ENCODE measurements around the gene E2F8. TPM values are rescaled to one million over a fixed set of nuclear protein-coding genes. Genes with fewer than 3 reads are reported as not detected.
A peak's percentile ranks its signal among the peaks of the same experiment; 100 is the strongest.

The E2F8 gene
- total and polyA plus RNA-seq, 9 of the 15 experiments (the other 6 are each of a cell fraction or from before 2014, with no cell fraction given): 6.9 to 23.6 (median 12.1) TPM

GRCh38 chr11:19252394-19253152, 11.8 kb upstream of the E2F8 start:
- Histone ChIP-seq H3K9me3 (replicated peaks; ENCODE audit: control insufficient read depth, insufficient read depth, low read depth, low read length) (no peaks in the 10 kb centered on the region), H3K36me3 (ENCODE audit: control insufficient read depth, insufficient read depth, low read length) (no peaks in the 10 kb centered on the region), H4K20me1 (replicated peaks; ENCODE audit: control insufficient read depth, insufficient read depth, low read length) (no peaks in the 10 kb centered on the region; the same call in 1 of the 2 replicates), H3K27ac (ENCODE audit: extremely low read depth, low read depth, low read length) (no peak overlapping the region), H3K4me1 (replicated peaks in 1 of 2; ENCODE audit: control insufficient read depth in 2 of 2, insufficient read depth in 2 of 2, low read length in 2 of 2) (no peaks in the 10 kb centered on the region), H3K9ac (ENCODE audit: insufficient read depth in 1 of 2, low read depth in 2 of 2, low read length in 2 of 2) (no peak overlapping the region), H2AFZ (ENCODE audit: low read depth, low read length) (no peak overlapping the region), H3K9me1 (ENCODE audit: control insufficient read depth, insufficient read depth, low read length) (no peaks in the 10 kb centered on the region), H3K4me3 (no peak overlapping the region), H3K4me2 (ENCODE audit: insufficient read depth, low read length) (no peak overlapping the region), H3K79me2 (ENCODE audit: control insufficient read depth, insufficient read depth, low read length) (no peaks in the 10 kb centered on the region), H3K27me3 (ENCODE audit: control insufficient read depth in 2 of 2, insufficient read depth in 2 of 2, low read length in 2 of 2) (peaks cover 0 to 6% of the 10 kb centered on the region in 2 experiments; a peak in 1 of 5 replicates)
- CTCF ChIA-PET (ENCODE audit: low intra/inter-chr PET ratio): no interaction called here
- no peak for ATAC-seq
- BruUV-seq (replicated peaks): no TSS peak
- WGBS (ENCODE audit: insufficient coverage, low coverage, missing lambda C conversion rate): 5% methylated on average over 8 of the region's 8 CpGs
- POLR2A ChIA-PET: interaction anchor here (0.6 to 1.0 kb wide), 2 partner anchors 13 to 104 kb away, joined by 3 read pairs; no protein-coding TSS in a partner anchor
- FAIRE-seq: no peak
- no peak for DNase-seq (ENCODE audit: extremely low read depth in 1 of 4, low spot score in 3 of 4)
- peak; percentile 35; the same call in 1 of the 2 replicates for TF ChIP-seq BCOR (IDR thresholded peaks at IDR 0.05)
- TF ChIP-seq KDM1A (IDR thresholded peaks at IDR 0.05): 0 out of 4 replicates have a peak, but pooled peaks of 1 of the 2 experiments have one; percentile 18
- TF ChIP-seq RBM25 (IDR thresholded peaks at IDR 0.05; ENCODE audit: low read depth, low read length, severe bottlenecking): peak; percentile 82
- TF ChIP-seq BRD4 (IDR thresholded peaks at IDR 0.05): no peak
- in situ Hi-C loops (cut with MboI): no loop called here
- intact Hi-C loops (cut with micrococcal nuclease): no loop called here

- H3K4me1 ChIP-seq (replicated peaks in 1 of 2; ENCODE audit: control insufficient read depth in 2 of 2, insufficient read depth in 2 of 2, low read length in 2 of 2): no peaks in the 10 kb centered on the region
- CTCF ChIA-PET (ENCODE audit: low intra/inter-chr PET ratio): no interaction called here
- H3K9me1 ChIP-seq (ENCODE audit: control insufficient read depth, insufficient read depth, low read length): no peaks in the 10 kb centered on the region
- peaks cover 0 to 12% of the 10 kb centered on the region in 2 experiments; a peak in 1 of 5 replicates for H3K27me3 ChIP-seq (ENCODE audit: control insufficient read depth in 2 of 2, insufficient read depth in 2 of 2, low read length in 2 of 2)
- H3K4me3 ChIP-seq: no peak overlapping the region
- H2AFZ ChIP-seq (ENCODE audit: low read depth, low read length): no peak overlapping the region
- no peak overlapping the region for H3K27ac ChIP-seq (ENCODE audit: extremely low read depth, low read depth, low read length)
- in situ Hi-C loops (cut with MboI): no loop called here
- no peaks in the 10 kb centered on the region for H3K36me3 ChIP-seq (ENCODE audit: control insufficient read depth, insufficient read depth, low read length)
- no peak for ATAC-seq
- H3K9me3 ChIP-seq (replicated peaks; ENCODE audit: control insufficient read depth, insufficient read depth, low read depth, low read length): no peaks in the 10 kb centered on the region
- H3K9ac ChIP-seq (ENCODE audit: insufficient read depth in 1 of 2, low read depth in 2 of 2, low read length in 2 of 2): no peak overlapping the region
- H3K4me2 ChIP-seq (ENCODE audit: insufficient read depth, low read length): no peak overlapping the region
- no peaks in the 10 kb centered on the region for H3K79me2 ChIP-seq (ENCODE audit: control insufficient read depth, insufficient read depth, low read length)
- FAIRE-seq: no peak
- POLR2A ChIA-PET: no interaction called here
- BruUV-seq (replicated peaks): no TSS peak
- DNase-seq (ENCODE audit: extremely low read depth in 1 of 4, low spot score in 3 of 4): no peak
- intact Hi-C loops (cut with micrococcal nuclease): no loop called here
- H4K20me1 ChIP-seq (replicated peaks; ENCODE audit: control insufficient read depth, insufficient read depth, low read length): no peaks in the 10 kb centered on the region
- TF ChIP-seq HOMEZ (CRISPR knock-in tag; IDR thresholded peaks at IDR 0.05) (no peak), SP1 (CRISPR knock-in tag; IDR thresholded peaks at IDR 0.05) (no peak), BCOR (IDR thresholded peaks at IDR 0.05) (peak; percentile 68), POLR3G (IDR thresholded peaks at IDR 0.05; ENCODE audit: extremely low read depth, insufficient read length, insufficient replicate concordance) (no peak), SREBF1 (IDR thresholded peaks at IDR 0.05; ENCODE audit: borderline replicate concordance, low read depth, low read length) (no peak), ELF4 (CRISPR knock-in tag; IDR thresholded peaks at IDR 0.05) (no peak), RCOR1 (IDR thresholded peaks at IDR 0.05; ENCODE audit: borderline replicate concordance in 1 of 2, low read depth in 2 of 2, low read length in 2 of 2) (0 out of 4 replicates have a peak, but pooled peaks of 1 of the 2 experiments have one; percentile 11), RBM25 (IDR thresholded peaks at IDR 0.05; ENCODE audit: low read depth, low read length, severe bottlenecking) (peak; percentile 95)
Measured at GRCh38 chr11:19251577-19251976, 10.8 kb upstream of the E2F8 start.

Data from K562 (cell line).